CD14-positive monocyte (primary cell): ENCODE data around the gene ZYX. TPM values are rescaled to one million over a fixed set of nuclear protein-coding genes. Genes with fewer than 3 reads are reported as not detected.

Experiments
- DNase-seq, 3 donors: peaks; one replicate each; pipeline ENCODE4 v3.0.0-alpha.2; 2011 to 2022
- H2AFZ ChIP-seq: 2 replicates; pipeline ENCODE4 v1.6.0; 2012; ENCODE audit warnings: mild to moderate bottlenecking, low read depth, low read length, inconsistent platforms; ENCODE audit not compliant: insufficient read depth, poor library complexity, severe bottlenecking
- H3K27ac ChIP-seq, 2 donors: 1 replicate in 1 of 2; 2 replicates in 1 of 2; pipeline ENCODE4 v1.5.1; 2012 to 2013; ENCODE audit warnings: low read length in 2 of 2, control low read depth in 1 of 2, inconsistent platforms in 1 of 2, low read depth in 1 of 2, mild to moderate bottlenecking in 1 of 2
- H3K27me3 ChIP-seq, 2 donors: one replicate each; pipeline versions ENCODE4 v1.6.0 to v1.6.1; 2011 to 2013; ENCODE audit warnings: low read length in 2 of 2; ENCODE audit not compliant: control insufficient read depth in 2 of 2, insufficient read depth in 2 of 2
- H3K36me3 ChIP-seq, 2 donors: replicated peaks in 1 of 2; 1 replicate in 1 of 2; 2 replicates in 1 of 2; pipeline versions ENCODE4 v1.5.1 to v1.6.1; 2012 to 2013; ENCODE audit warnings: low read length in 2 of 2, control low read depth in 1 of 2, inconsistent platforms in 1 of 2, mild to moderate bottlenecking in 1 of 2; ENCODE audit not compliant: insufficient read depth in 2 of 2, control insufficient read depth in 1 of 2
- H3K4me1 ChIP-seq, 2 donors: 1 replicate in 1 of 2; 2 replicates in 1 of 2; pipeline versions ENCODE4 v1.5.1 to v1.6.1; 2012 to 2013; ENCODE audit warnings: low read length in 2 of 2, control low read depth in 1 of 2, inconsistent platforms in 1 of 2, mild to moderate bottlenecking in 1 of 2, moderate library complexity in 1 of 2; ENCODE audit not compliant: insufficient read depth in 2 of 2, control insufficient read depth in 1 of 2
- H3K4me2 ChIP-seq: replicated peaks from 2 replicates; pipeline ENCODE3; 2012; ENCODE audit warnings: low read length, moderate library complexity, mild to moderate bottlenecking; ENCODE audit not compliant: poor library complexity, severe bottlenecking; ENCODE audit errors: extremely low read depth
- H3K4me3 ChIP-seq, 3 experiments: fragments of 200-600 bp in 1 of 3; sonication (generic) in 1 of 3; replicated peaks in 1 of 3; 1 replicate in 2 of 3; 2 replicates in 1 of 3; pipeline ENCODE4 v1.5.1; 2011 to 2013; ENCODE audit warnings: low read length in 3 of 3, mild to moderate bottlenecking in 3 of 3, control low read depth in 2 of 3, low read depth in 2 of 3, inconsistent platforms in 1 of 3, moderate library complexity in 1 of 3
- H3K79me2 ChIP-seq: 2 replicates; pipeline ENCODE4 v1.6.0; 2012; ENCODE audit warnings: mild to moderate bottlenecking, control low read depth, inconsistent platforms, low read length, moderate library complexity; ENCODE audit not compliant: insufficient read depth
- H3K9ac ChIP-seq: 2 replicates; pipeline ENCODE4 v1.6.0; 2017; ENCODE audit warnings: low read length, mild to moderate bottlenecking; ENCODE audit not compliant: insufficient read depth, poor library complexity, severe bottlenecking
- H3K9me3 ChIP-seq, 2 donors: replicated peaks in 1 of 2; 1 replicate in 1 of 2; 2 replicates in 1 of 2; pipeline versions ENCODE4 v1.5.1 to v1.6.1; 2012 to 2013; ENCODE audit warnings: low read length in 2 of 2, control low read depth in 1 of 2; ENCODE audit not compliant: control insufficient read depth in 1 of 2, insufficient read depth in 1 of 2
- H4K20me1 ChIP-seq: 2 replicates; pipeline ENCODE4 v1.6.0; 2012; ENCODE audit warnings: mild to moderate bottlenecking, low read length, control low read depth, moderate library complexity; ENCODE audit not compliant: insufficient read depth
- H3K27ac Mint-ChIP-seq, 7 donors: one replicate each; pipeline ENCODE4 v1.8.0; 2020; ENCODE audit warnings: mild to moderate bottlenecking in 7 of 7, mixed read lengths in 7 of 7, moderate library complexity in 6 of 7, inconsistent platforms in 2 of 7
- H3K27me3 Mint-ChIP-seq, 3 donors: one replicate each; pipeline ENCODE4 v1.8.0; 2021 to 2022; ENCODE audit warnings: low read depth in 3 of 3, mild to moderate bottlenecking in 3 of 3, mixed read lengths in 3 of 3, moderate library complexity in 3 of 3, inconsistent platforms in 1 of 3
- H3K36me3 Mint-ChIP-seq, 2 donors: one replicate each; pipeline ENCODE4 v1.8.0; 2020; ENCODE audit warnings: mixed read lengths in 2 of 2, inconsistent platforms in 1 of 2, mild to moderate bottlenecking in 1 of 2
- H3K4me1 Mint-ChIP-seq: one replicate; pipeline ENCODE4 v1.8.0; 2020; ENCODE audit warnings: mild to moderate bottlenecking, mixed read lengths
- H3K4me3 Mint-ChIP-seq, 2 donors: one replicate each; pipeline ENCODE4 v1.8.0; 2020; ENCODE audit warnings: mild to moderate bottlenecking in 2 of 2, mixed read lengths in 2 of 2, moderate library complexity in 1 of 2
- H3K9me3 Mint-ChIP-seq, 7 donors: one replicate each; pipeline ENCODE4 v1.8.0; 2020 to 2022; ENCODE audit warnings: mixed read lengths in 7 of 7, mild to moderate bottlenecking in 6 of 7, moderate library complexity in 6 of 7, inconsistent platforms in 2 of 7
- CTCF ChIP-seq: fragments of 200-600 bp; IDR thresholded peaks from one replicate; pipeline ENCODE4 v1.8.0; 2022; ENCODE audit warnings: antibody characterized with exemption, mild to moderate bottlenecking
- WGBS: methylation state at CpG from one replicate; pipeline ENCODE4 v1.1.5; 2013; ENCODE audit warnings: missing lambda C conversion rate; ENCODE audit not compliant: insufficient coverage; 5-methylcytosine and 5-hydroxymethylcytosine counted together
- intact Hi-C, 2 donors: fragments of 100-400 bp; cut with micrococcal nuclease; formaldehyde crosslinking; loops; one replicate each; pipeline versions ENCODE4 v1.15.0 to v1.15.1; 2023
- polyA plus RNA-seq, 3 donors: library from polyadenylated mRNA; depleted of rRNA in 1 of 3; unstranded in 2 of 3; stranded (reverse) in 1 of 3; fragments of 300-500 nt in 2 of 3; fragments of >200 nt in 1 of 3; fragmentation: Illumina TruSeq in 2 of 3; gene quantifications; 1 replicate in 2 of 3; 2 replicates in 1 of 3; pipeline ENCODE4 v1.2.3, GENCODE V29; 2012 to 2021

ZYX gene
- polyA plus RNA-seq, 3 donors, result 198 to 417 (median 331) TPM

DNA sequence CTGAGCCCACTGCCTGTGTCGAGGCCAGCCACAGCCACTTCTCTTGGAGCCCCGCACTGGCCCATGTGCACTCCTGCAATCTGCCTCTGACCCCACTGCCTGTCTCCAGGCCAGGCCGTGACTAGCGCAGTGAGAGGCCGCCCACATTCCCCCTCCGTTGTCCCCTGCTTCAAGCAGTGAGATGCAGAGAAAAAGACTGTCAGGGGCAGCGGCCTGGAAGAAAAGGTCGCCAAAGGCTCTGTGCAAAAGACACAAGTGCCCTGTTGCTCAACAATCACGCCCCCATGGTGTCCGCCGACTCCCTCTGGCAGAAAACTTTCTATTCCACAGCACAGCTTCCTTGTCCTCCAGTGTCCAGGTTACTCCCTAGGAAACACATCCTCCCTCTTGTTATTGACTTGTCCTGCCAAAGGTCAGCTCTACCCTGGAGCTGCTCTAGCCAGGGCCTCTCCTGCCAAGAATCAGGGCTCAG, 28.6 kb upstream of the ZYX start:
- no peak overlapping the region for H3K4me3 ChIP-seq
- Mint-ChIP-seq H3K4me1 (peaks cover 4% of the 10 kb centered on the region), H3K4me3 (no peak overlapping the region), H3K27ac (no peak overlapping the region), H3K9me3 (peaks cover 0 to 3% (median 0%) of the 10 kb centered on the region in 7 donors), H3K27me3 (peaks cover 3 to 4% (median 4%) of the 10 kb centered on the region in 3 donors), H3K36me3 (peaks cover 3 to 8% of the 10 kb centered on the region in 2 donors)
- 78% methylated on average over 11 of the region's 11 CpGs for WGBS
- H3K36me3 ChIP-seq, result no peaks in the 10 kb centered on the region
- H3K27ac ChIP-seq, result no peak overlapping the region
- TF ChIP-seq CTCF, result no peak
- H3K27me3 ChIP-seq, result no peaks in the 10 kb centered on the region
- no peak for DNase-seq
- intact Hi-C loops, result no loop called here
- no peaks in the 10 kb centered on the region for H4K20me1 ChIP-seq
- H3K9me3 ChIP-seq, result no peaks in the 10 kb centered on the region
- H3K4me1 ChIP-seq, result no peaks in the 10 kb centered on the region
- no peak overlapping the region for H3K9ac ChIP-seq
- H3K4me2 ChIP-seq, result no peak overlapping the region
- H3K79me2 ChIP-seq, result no peaks in the 10 kb centered on the region
- no peak overlapping the region for H2AFZ ChIP-seq

DNA sequence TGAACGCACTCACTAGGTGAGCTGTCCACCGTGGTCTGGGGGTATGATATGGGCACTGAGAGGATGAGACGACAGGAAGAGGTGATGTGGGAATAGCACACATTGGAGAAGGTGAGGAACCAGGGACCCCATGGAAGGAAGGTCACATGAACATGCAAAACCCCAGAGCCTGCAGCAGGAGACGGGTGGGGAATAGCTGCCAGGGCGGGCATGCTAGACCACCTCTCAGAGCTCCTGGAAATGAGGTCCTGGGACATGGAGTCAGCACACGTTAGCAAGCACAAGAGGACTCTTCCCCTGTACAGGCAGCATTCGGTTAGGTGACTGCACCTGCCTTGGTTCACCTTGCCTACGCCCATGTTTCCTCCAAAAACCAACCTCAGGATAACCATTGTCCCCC, 26.8 kb upstream of the ZYX start:
- H3K4me1 Mint-ChIP-seq, result peaks cover 4% of the 10 kb centered on the region
- no peaks in the 10 kb centered on the region for H3K36me3 ChIP-seq
- intact Hi-C loops, result no loop called here
- no peak overlapping the region for H3K4me3 Mint-ChIP-seq
- no peaks in the 10 kb centered on the region for H3K4me1 ChIP-seq
- 89% methylated on average over 6 of the region's 8 CpGs for WGBS
- peaks cover 7 to 12% (median 10%) of the 10 kb centered on the region in 3 donors for H3K27me3 Mint-ChIP-seq
- H3K4me2 ChIP-seq, result no peak overlapping the region
- H3K27ac ChIP-seq, result no peak overlapping the region
- no peak for DNase-seq
- no peaks in the 10 kb centered on the region for H3K79me2 ChIP-seq
- H3K9me3 ChIP-seq, result no peaks in the 10 kb centered on the region
- H4K20me1 ChIP-seq, result no peaks in the 10 kb centered on the region
- TF ChIP-seq CTCF, result no peak
- H3K9ac ChIP-seq, result no peak overlapping the region
- H3K27me3 ChIP-seq, result no peaks in the 10 kb centered on the region
- peaks cover 0 to 3% (median 0%) of the 10 kb centered on the region in 7 donors for H3K9me3 Mint-ChIP-seq
- H2AFZ ChIP-seq, result no peak overlapping the region
- peaks cover 3 to 10% of the 10 kb centered on the region in 2 donors for H3K36me3 Mint-ChIP-seq
- no peak overlapping the region for H3K27ac Mint-ChIP-seq
- H3K4me3 ChIP-seq, result no peak overlapping the region
